Gastrocnemius medialis (tissue), 4 donors: ENCODE measurements around the gene THOC7.

Source experiments
- POLR2A ChIP-seq, 2 donors: fragments of 450-650 bp; IDR thresholded peaks; one replicate each; pipeline ENCODE4 v1.6.1; 2017; ENCODE audit warnings: antibody characterized with exemption in 2 of 2, mild to moderate bottlenecking in 2 of 2, moderate library complexity in 2 of 2
- TF ChIP-seq, protein P1 (sequence below), 5 experiments: fragments of 450-650 bp in 3 of 5; fragments of 200-600 bp in 2 of 5; sonication (generic) in 2 of 5; IDR thresholded peaks in 4 of 5; conservative IDR thresholded peaks in 1 of 5; 1 replicate in 4 of 5; 2 replicates in 1 of 5; pipeline ENCODE4 v1.5.1; 2016 to 2019; ENCODE audit warnings: antibody characterized with exemption in 5 of 5, mild to moderate bottlenecking in 3 of 5, moderate library complexity in 3 of 5

GRCh38 chr3:63832395-63832794 lies 31.2 kb downstream of the THOC7 start:
- TF ChIP-seq, protein P1, sequence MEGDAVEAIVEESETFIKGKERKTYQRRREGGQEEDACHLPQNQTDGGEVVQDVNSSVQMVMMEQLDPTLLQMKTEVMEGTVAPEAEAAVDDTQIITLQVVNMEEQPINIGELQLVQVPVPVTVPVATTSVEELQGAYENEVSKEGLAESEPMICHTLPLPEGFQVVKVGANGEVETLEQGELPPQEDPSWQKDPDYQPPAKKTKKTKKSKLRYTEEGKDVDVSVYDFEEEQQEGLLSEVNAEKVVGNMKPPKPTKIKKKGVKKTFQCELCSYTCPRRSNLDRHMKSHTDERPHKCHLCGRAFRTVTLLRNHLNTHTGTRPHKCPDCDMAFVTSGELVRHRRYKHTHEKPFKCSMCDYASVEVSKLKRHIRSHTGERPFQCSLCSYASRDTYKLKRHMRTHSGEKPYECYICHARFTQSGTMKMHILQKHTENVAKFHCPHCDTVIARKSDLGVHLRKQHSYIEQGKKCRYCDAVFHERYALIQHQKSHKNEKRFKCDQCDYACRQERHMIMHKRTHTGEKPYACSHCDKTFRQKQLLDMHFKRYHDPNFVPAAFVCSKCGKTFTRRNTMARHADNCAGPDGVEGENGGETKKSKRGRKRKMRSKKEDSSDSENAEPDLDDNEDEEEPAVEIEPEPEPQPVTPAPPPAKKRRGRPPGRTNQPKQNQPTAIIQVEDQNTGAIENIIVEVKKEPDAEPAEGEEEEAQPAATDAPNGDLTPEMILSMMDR (IDR thresholded peaks at IDR 0.05 in 4 of 5, conservative IDR thresholded peaks at IDR 0.05 in 1 of 5), result no peak
- TF ChIP-seq POLR2A (IDR thresholded peaks at IDR 0.05), result no peak
